WERI-Rb-1 (cell line): ENCODE measurements around the gene IGFBP3.

Experiments used
- DNase-seq: peaks from one replicate; pipeline ENCODE4 v3.0.0-alpha.2; 2020
- H3K27ac ChIP-seq: fragments of 250-450 bp; sonication (Bioruptor Pico); 2 replicates; pipeline ENCODE4 v1.5.1; 2020; ENCODE audit warnings: mild to moderate bottlenecking, moderate library complexity
- H3K27me3 ChIP-seq: fragments of 250-450 bp; sonication (Bioruptor Pico); 2 replicates; pipeline ENCODE4 v1.5.1; 2021; ENCODE audit warnings: mild to moderate bottlenecking, low read depth, moderate library complexity; ENCODE audit not compliant: insufficient read depth, severe bottlenecking
- H3K36me3 ChIP-seq: fragments of 250-450 bp; sonication (Bioruptor Pico); 2 replicates; pipeline ENCODE4 v1.5.1; 2020; ENCODE audit warnings: mild to moderate bottlenecking, moderate library complexity
- H3K4me3 ChIP-seq: 2 replicates; pipeline ENCODE4 v1.5.1; 2011; ENCODE audit warnings: low read depth, mild to moderate bottlenecking, control low read depth, low read length
- H3K9me3 ChIP-seq: fragments of 250-450 bp; sonication (Bioruptor Pico); 2 replicates; pipeline ENCODE4 v1.5.1; 2021; ENCODE audit warnings: mild to moderate bottlenecking, moderate library complexity; ENCODE audit not compliant: severe bottlenecking
- TF ChIP-seq, protein P1 (sequence below): IDR thresholded peaks from 2 replicates; pipeline ENCODE4 v1.5.1; 2011; ENCODE audit warnings: low read depth, mild to moderate bottlenecking, control low read depth, inconsistent platforms, low read length

The IGFBP3 gene

DNA sequence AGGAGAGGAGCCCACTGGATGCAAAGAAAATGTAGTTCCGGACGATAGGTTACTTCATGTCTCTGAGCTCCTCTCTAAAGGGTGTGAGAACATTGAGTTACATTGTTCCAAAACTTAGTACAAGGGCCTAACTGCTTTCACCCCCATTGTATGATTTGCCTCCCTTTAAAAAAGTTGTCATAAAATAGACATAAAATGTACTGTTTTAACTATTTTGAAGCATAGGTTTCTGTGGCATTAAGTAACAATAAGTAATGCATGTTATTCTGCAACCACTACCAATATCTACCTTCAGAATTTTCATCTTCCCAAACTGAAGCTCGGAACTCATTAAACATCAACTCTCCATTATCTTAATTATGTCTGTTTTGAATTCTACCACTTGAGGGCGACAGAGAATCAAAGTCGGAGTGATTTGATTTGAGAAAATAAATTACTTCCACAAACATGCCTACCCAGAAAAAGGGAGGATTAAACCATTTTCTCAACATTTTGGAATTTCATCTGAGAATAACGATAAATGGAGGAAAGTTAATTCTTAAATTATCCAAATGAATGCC is 30.1 kb downstream of the IGFBP3 start:
- no peaks in the 10 kb centered on the region for H3K36me3 ChIP-seq
- no peak for DNase-seq
- peaks cover 46% of the 10 kb centered on the region for H3K27me3 ChIP-seq
- no peak overlapping the region for H3K27ac ChIP-seq
- TF ChIP-seq, protein P1, sequence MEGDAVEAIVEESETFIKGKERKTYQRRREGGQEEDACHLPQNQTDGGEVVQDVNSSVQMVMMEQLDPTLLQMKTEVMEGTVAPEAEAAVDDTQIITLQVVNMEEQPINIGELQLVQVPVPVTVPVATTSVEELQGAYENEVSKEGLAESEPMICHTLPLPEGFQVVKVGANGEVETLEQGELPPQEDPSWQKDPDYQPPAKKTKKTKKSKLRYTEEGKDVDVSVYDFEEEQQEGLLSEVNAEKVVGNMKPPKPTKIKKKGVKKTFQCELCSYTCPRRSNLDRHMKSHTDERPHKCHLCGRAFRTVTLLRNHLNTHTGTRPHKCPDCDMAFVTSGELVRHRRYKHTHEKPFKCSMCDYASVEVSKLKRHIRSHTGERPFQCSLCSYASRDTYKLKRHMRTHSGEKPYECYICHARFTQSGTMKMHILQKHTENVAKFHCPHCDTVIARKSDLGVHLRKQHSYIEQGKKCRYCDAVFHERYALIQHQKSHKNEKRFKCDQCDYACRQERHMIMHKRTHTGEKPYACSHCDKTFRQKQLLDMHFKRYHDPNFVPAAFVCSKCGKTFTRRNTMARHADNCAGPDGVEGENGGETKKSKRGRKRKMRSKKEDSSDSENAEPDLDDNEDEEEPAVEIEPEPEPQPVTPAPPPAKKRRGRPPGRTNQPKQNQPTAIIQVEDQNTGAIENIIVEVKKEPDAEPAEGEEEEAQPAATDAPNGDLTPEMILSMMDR = peak; percentile 25; the same call in 1 of the 2 replicates
- no peak overlapping the region for H3K4me3 ChIP-seq
- no peaks in the 10 kb centered on the region for H3K9me3 ChIP-seq

DNA sequence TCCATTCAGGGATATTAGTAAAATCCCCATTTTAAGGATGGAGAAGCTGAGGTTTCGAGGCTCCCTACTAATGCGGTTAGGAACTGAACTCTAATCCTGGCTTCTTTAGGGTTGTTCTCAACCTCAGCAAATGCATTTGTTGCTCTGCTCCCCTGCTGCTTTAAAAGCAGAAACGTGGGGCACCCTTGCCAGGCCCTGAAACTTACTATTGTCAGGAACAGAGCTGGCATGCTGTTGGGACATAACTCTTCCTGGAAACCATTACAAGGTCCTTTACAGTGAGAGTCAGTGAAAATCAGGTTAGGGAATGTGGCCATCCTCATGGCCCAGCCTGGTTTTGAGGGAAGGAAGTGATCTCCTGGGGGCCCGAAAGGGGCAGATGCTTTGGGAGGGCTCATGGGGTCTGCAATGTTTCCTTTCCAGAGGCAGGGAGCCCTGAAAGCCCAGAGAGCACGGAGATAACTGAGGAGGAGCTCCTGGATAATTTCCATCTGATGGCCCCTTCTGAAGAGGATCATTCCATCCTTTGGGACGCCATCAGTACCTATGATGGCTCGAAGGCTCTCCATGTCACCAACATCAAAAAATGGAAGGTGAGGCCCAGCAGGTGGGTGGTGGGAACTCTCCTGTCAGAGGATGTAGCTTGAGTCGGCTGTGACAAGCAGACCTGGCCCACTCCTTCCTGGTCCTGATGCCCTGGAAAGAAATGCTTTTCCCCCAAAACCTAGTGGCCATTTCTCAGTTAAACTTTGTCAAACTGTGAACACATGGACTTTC is 30.8 kb downstream of the IGFBP3 start:
- no peaks in the 10 kb centered on the region for H3K36me3 ChIP-seq
- H3K27me3 ChIP-seq = peaks cover 46% of the 10 kb centered on the region
- no peak for DNase-seq
- no peak overlapping the region for H3K27ac ChIP-seq
- no peak overlapping the region for H3K4me3 ChIP-seq
- H3K9me3 ChIP-seq = no peaks in the 10 kb centered on the region
- TF ChIP-seq, protein P1 = no peak

DNA sequence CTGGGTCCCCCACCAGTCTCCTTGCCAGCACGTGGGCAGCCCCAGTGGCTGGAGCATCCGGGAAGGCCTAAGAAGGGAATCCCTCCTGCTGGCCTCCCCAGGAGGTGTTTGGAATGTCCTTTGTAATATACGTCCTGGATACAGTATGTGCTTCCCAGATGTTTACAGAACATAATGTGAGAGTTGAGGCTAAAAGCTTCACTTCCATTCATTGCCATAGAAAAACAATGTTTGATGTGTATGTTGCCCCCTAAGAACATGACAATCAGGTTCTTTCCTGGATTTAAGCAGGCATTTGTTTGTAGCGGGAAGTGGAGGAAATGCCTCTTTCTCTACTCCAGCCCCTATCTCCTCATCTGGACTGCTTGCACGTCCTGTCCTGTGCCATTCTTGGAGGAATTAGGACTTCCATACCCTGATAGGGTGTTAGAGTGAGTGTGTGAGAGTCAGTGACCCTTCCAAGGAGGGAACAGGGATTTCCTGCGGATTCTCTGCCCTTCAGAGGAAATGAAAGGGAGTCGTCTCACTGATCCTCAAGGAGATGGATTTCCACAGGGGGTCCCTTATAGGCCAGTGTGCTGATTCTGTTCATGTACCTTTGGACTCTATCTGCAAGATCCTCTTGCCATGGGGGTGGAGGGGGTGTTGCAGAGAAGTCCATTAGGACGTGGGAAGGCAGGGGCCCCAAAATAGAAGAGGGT is 31.6 kb downstream of the IGFBP3 start:
- Histone ChIP-seq H3K4me3 (no peak overlapping the region), H3K36me3 (no peaks in the 10 kb centered on the region), H3K27me3 (peaks cover 46% of the 10 kb centered on the region), H3K27ac (no peak overlapping the region), H3K9me3 (no peaks in the 10 kb centered on the region)
- TF ChIP-seq, protein P1 = no peak
- DNase-seq = no peak

DNA sequence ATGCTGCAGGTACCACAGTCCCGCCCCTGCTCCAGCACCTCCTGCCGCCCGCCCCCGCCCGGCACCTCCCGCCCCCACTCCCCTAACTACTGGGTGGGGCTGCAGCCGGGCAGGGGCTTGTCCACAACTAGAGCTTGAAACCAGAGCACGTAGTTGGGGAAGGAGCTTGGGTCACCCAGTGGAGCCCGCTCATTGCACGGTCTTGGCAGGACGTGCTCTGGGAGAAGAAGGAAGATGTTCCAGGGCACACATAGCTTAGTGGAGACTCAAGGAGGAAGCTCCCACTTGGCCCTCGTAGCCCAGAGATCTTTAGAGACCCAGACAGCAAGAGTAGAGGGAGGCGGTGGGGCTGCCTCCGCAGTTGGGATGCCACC is 32.1 kb downstream of the IGFBP3 start:
- Histone ChIP-seq H3K4me3 (peak overlapping the region; percentile 40), H3K27ac (no peak overlapping the region), H3K36me3 (no peaks in the 10 kb centered on the region), H3K9me3 (no peaks in the 10 kb centered on the region), H3K27me3 (peaks cover 46% of the 10 kb centered on the region)
- TF ChIP-seq, protein P1 = no peak
- no peak for DNase-seq

DNA sequence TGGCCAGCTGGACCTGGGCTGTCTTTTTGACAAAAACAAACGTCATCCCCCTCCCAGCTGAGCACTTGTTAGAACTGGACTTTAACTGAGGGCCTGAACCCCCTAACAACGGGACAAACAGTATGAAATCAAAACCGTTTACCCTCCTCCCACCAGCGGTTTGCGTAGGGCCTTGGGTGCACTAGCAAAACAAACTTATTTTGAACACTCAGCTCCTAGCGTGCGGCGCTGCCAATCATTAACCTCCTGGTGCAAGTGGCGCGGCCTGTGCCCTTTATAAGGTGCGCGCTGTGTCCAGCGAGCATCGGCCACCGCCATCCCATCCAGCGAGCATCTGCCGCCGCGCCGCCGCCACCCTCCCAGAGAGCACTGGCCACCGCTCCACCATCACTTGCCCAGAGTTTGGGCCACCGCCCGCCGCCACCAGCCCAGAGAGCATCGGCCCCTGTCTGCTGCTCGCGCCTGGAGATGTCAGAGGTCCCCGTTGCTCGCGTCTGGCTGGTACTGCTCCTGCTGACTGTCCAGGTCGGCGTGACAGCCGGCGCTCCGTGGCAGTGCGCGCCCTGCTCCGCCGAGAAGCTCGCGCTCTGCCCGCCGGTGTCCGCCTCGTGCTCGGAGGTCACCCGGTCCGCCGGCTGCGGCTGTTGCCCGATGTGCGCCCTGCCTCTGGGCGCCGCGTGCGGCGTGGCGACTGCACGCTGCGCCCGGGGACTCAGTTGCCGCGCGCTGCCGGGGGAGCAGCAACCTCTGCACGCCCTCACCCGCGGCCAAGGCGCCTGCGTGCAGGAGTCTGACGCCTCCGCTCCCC is 32.7 kb downstream of the IGFBP3 start, which contains the start of gene IGFBP1:
Gene IGFBP1, plus strand, starts transcription at position 304 of the 808 bp plus-strand sequence. Its CDS starts 165 bp downstream, at position 469.
- Histone ChIP-seq H3K9me3 (no peaks in the 10 kb centered on the region), H3K27ac (no peak within 1 kb of the TSS), H3K27me3 (peaks cover 46% of the 10 kb centered on the region), H3K36me3 (no peaks in the 10 kb centered on the region), H3K4me3 (peak within 1 kb of the TSS; percentile 40)
- TF ChIP-seq, protein P1 = no peak
- peak; percentile 26 for DNase-seq
